Sigmoid colon (tissue), 7 donors: ENCODE results near the gene FCGBP. TPM values are rescaled to one million over a fixed set of nuclear protein-coding genes. Genes with fewer than 3 reads are reported as not detected.

Experiments used
- DNase-seq: peaks from one replicate; pipeline ENCODE4 v3.0.0-alpha.2; 2019
- H3K27ac ChIP-seq, 4 donors: fragments of 200-600 bp; sonication (generic); one replicate each; pipeline ENCODE4 v1.5.1; 2016 to 2019; ENCODE audit warnings: mild to moderate bottlenecking in 1 of 4
- H3K27me3 ChIP-seq, 3 donors: fragments of 200-600 bp; sonication (generic); one replicate each; pipeline ENCODE4 v1.5.1; 2019; ENCODE audit warnings: mild to moderate bottlenecking in 1 of 3
- H3K36me3 ChIP-seq, 4 donors: fragments of 200-600 bp; sonication (generic); one replicate each; pipeline ENCODE4 v1.5.1; 2016 to 2019
- H3K4me1 ChIP-seq, 4 donors: fragments of 200-600 bp; sonication (generic); one replicate each; pipeline ENCODE4 v1.5.1; 2017 to 2019
- H3K4me3 ChIP-seq, 4 donors: fragments of 200-600 bp; sonication (generic); one replicate each; pipeline ENCODE4 v1.5.1; 2017 to 2019; ENCODE audit warnings: mild to moderate bottlenecking in 2 of 4, moderate library complexity in 1 of 4
- H3K9me3 ChIP-seq, 4 donors: fragments of 200-600 bp in 3 of 4; sonication (generic) in 3 of 4; one replicate each; pipeline versions ENCODE4 v1.5.1 to v1.6.1; 2013 to 2019
- CTCF ChIP-seq, 4 experiments: fragments of 450-650 bp in 3 of 4; fragments of 200-600 bp in 1 of 4; IDR thresholded peaks; one replicate each; pipeline ENCODE4 v1.5.1; 2016 to 2019; ENCODE audit warnings: antibody characterized with exemption in 4 of 4, mild to moderate bottlenecking in 3 of 4, moderate library complexity in 2 of 4
- EP300 ChIP-seq, 4 donors: sonication (generic); formaldehyde crosslinking; IDR thresholded peaks; one replicate each; pipeline ENCODE4 v1.6.1; 2017; ENCODE audit warnings: antibody characterized with exemption in 4 of 4
- POLR2A ChIP-seq, 2 donors: fragments of 450-650 bp; IDR thresholded peaks; one replicate each; pipeline ENCODE4 v1.6.1; 2016; ENCODE audit warnings: antibody characterized with exemption in 2 of 2, mild to moderate bottlenecking in 2 of 2, moderate library complexity in 2 of 2
- POLR2AphosphoS5 ChIP-seq, 4 donors: sonication (generic); formaldehyde crosslinking; IDR thresholded peaks; one replicate each; pipeline ENCODE4 v1.6.1; 2017; ENCODE audit warnings: antibody characterized with exemption in 4 of 4
- WGBS, 2 donors: extraction: QIAGEN DNeasy Blood & Tissue Kit; methylation state at CpG; one replicate each; pipeline ENCODE4 v1.1.7; 2013; 5-methylcytosine and 5-hydroxymethylcytosine counted together
- intact Hi-C: fragments of 100-400 bp; cut with DNase I; formaldehyde crosslinking; loops from one replicate; pipeline ENCODE4 v1.15.1; 2023
- polyA plus RNA-seq, 3 donors: library from polyadenylated mRNA; stranded (reverse); fragments of 200-250 nt; gene quantifications; one replicate each; pipeline ENCODE4 v1.2.3, GENCODE V29; 2013
- total RNA-seq, 4 donors: library from RNA; depleted of rRNA; stranded (reverse); fragments of >200 nt; gene quantifications; one replicate each; pipeline ENCODE4 v1.1.0, GENCODE V29; 2016
- donor health status: healthy with polysubstance abuse.
- donor health status: Bipolar disorder and iron deficiency.
- donor health status: healthy.

The FCGBP gene
- total and polyA plus RNA-seq, 7 donors, result 7.5 to 713 (median 83.5) TPM

- no peak overlapping the region for H3K27ac ChIP-seq
- TF ChIP-seq CTCF (IDR thresholded peaks at IDR 0.05), result no peak
- TF ChIP-seq POLR2AphosphoS5 (IDR thresholded peaks at IDR 0.05), result no peak
- TF ChIP-seq EP300 (IDR thresholded peaks at IDR 0.05), result no peak
- no peak for TF ChIP-seq POLR2A (IDR thresholded peaks at IDR 0.05)
- no peaks in the 10 kb centered on the region for H3K4me1 ChIP-seq
- 93 to 96% methylated on average over 2 of the region's 2 CpGs for WGBS, 2 donors
- H3K4me3 ChIP-seq, result no peak overlapping the region
- DNase-seq, result no peak
- intact Hi-C loops, result no loop called here
- H3K36me3 ChIP-seq, result no peaks in the 10 kb centered on the region
- H3K9me3 ChIP-seq, result no peaks in the 10 kb centered on the region
- H3K27me3 ChIP-seq, result peaks cover 0 to 10% (median 0%) of the 10 kb centered on the region in 3 donors
These were observed 16.7 kb upstream of the FCGBP start for GRCh38 chr19:39951065-39951650.

GRCh38 chr19:39949026-39949747 is 14.8 kb upstream of the FCGBP start:
- peaks cover 0 to 10% (median 0%) of the 10 kb centered on the region in 3 donors for H3K27me3 ChIP-seq
- no peaks in the 10 kb centered on the region for H3K4me1 ChIP-seq
- intact Hi-C loops, result no loop called here
- TF ChIP-seq CTCF (IDR thresholded peaks at IDR 0.05), result no peak
- no peak for TF ChIP-seq POLR2A (IDR thresholded peaks at IDR 0.05)
- TF ChIP-seq POLR2AphosphoS5 (IDR thresholded peaks at IDR 0.05), result no peak
- TF ChIP-seq EP300 (IDR thresholded peaks at IDR 0.05), result no peak
- WGBS, 2 donors, result 91 to 95% methylated on average over 2 of the region's 2 CpGs
- no peaks in the 10 kb centered on the region for H3K36me3 ChIP-seq
- no peak overlapping the region for H3K27ac ChIP-seq
- H3K4me3 ChIP-seq, result no peak overlapping the region
- no peaks in the 10 kb centered on the region for H3K9me3 ChIP-seq
- DNase-seq, result peak; percentile 18

- no peak for DNase-seq
- Histone ChIP-seq H3K27ac (no peak overlapping the region), H3K4me1 (no peaks in the 10 kb centered on the region), H3K4me3 (no peak overlapping the region), H3K9me3 (no peaks in the 10 kb centered on the region), H3K36me3 (no peaks in the 10 kb centered on the region), H3K27me3 (peaks cover 0 to 10% (median 0%) of the 10 kb centered on the region in 3 donors)
- WGBS, 2 donors, result 79 to 83% methylated on average over 4 of the region's 4 CpGs
- TF ChIP-seq CTCF (IDR thresholded peaks at IDR 0.05), result no peak
- TF ChIP-seq POLR2A (IDR thresholded peaks at IDR 0.05), result no peak
- TF ChIP-seq POLR2AphosphoS5 (IDR thresholded peaks at IDR 0.05), result no peak
- TF ChIP-seq EP300 (IDR thresholded peaks at IDR 0.05), result no peak
- intact Hi-C loops, result no loop called here
These were observed 12.1 kb upstream of the FCGBP start for GRCh38 chr19:39946532-39946931.

GRCh38 chr19:39943586-39943985 is 9.2 kb upstream of the FCGBP start:
- DNase-seq, result no peak
- Histone ChIP-seq H3K27me3 (peaks cover 0 to 7% (median 0%) of the 10 kb centered on the region in 3 donors), H3K4me3 (no peak overlapping the region), H3K36me3 (no peaks in the 10 kb centered on the region), H3K9me3 (peaks cover 0 to 8% (median 0%) of the 10 kb centered on the region in 4 donors), H3K4me1 (no peaks in the 10 kb centered on the region), H3K27ac (no peak overlapping the region)
- no peak for TF ChIP-seq POLR2A (IDR thresholded peaks at IDR 0.05)
- TF ChIP-seq POLR2AphosphoS5 (IDR thresholded peaks at IDR 0.05), result no peak
- TF ChIP-seq EP300 (IDR thresholded peaks at IDR 0.05), result no peak
- TF ChIP-seq CTCF (IDR thresholded peaks at IDR 0.05), result no peak
- intact Hi-C loops, result no loop called here
- 15 to 61% methylated on average over 7 of the region's 7 CpGs for WGBS, 2 donors
